Ishikawa (cell line): ENCODE measurements around the gene MINK1.

Source experiments
- CEBPB ChIP-seq: IDR thresholded peaks from 2 replicates; pipeline ENCODE4 v1.6.1; 2012
- CREB1 ChIP-seq: IDR thresholded peaks from 2 replicates; pipeline ENCODE4 v1.6.1; 2012; ENCODE audit warnings: low read depth
- EGR1 ChIP-seq: IDR thresholded peaks from 2 replicates; pipeline ENCODE4 v1.6.1; 2012
- EP300 ChIP-seq: IDR thresholded peaks from 2 replicates; pipeline ENCODE4 v1.6.1; 2012; ENCODE audit warnings: borderline replicate concordance
- FOXM1 ChIP-seq: IDR thresholded peaks from 2 replicates; pipeline ENCODE4 v1.6.1; 2012; ENCODE audit warnings: low read depth, borderline replicate concordance
- NFIC ChIP-seq: IDR thresholded peaks from 2 replicates; pipeline ENCODE4 v1.6.1; 2012
- TAF1 ChIP-seq: IDR thresholded peaks from 2 replicates; pipeline ENCODE4 v1.6.1; 2012; ENCODE audit warnings: low read depth, mild to moderate bottlenecking
- YY1 ChIP-seq: IDR thresholded peaks from 2 replicates; pipeline ENCODE4 v1.6.1; 2012; ENCODE audit warnings: low read depth
- TF ChIP-seq, protein P1 (sequence below): IDR thresholded peaks from 2 replicates; pipeline ENCODE4 v1.6.1; 2012
- TF ChIP-seq, protein P2 (sequence below): IDR thresholded peaks from 2 replicates; pipeline ENCODE4 v1.6.1; 2012; ENCODE audit warnings: low read depth, mild to moderate bottlenecking

DNA sequence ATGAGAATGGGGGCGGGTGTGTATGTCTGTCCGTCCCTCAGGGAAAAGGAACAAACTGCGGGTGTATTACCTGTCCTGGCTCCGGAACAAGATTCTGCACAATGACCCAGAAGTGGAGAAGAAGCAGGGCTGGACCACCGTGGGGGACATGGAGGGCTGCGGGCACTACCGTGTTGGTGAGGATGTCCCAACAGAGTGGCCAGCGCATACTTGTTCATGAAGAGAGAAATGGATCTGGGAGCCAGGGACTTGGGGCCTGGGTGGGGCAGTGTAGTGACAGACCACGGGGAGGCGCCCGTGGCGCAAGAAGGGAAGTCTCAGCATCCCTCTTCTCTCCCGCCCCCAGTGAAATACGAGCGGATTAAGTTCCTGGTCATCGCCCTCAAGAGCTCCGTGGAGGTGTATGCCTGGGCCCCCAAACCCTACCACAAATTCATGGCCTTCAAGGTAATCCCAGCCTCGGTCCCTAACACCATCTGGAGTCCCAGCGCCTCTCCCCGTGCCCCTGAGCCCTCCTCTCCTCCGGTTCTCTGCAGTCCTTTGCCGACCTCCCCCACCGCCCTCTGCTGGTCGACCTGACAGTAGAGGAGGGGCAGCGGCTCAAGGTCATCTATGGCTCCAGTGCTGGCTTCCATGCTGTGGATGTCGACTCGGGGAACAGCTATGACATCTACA lies 62.7 kb downstream of the MINK1 start:
- no peak for TF ChIP-seq CEBPB
- TF ChIP-seq TAF1, result no peak
- TF ChIP-seq YY1, result no peak
- TF ChIP-seq CREB1, result no peak
- TF ChIP-seq, protein P1, sequence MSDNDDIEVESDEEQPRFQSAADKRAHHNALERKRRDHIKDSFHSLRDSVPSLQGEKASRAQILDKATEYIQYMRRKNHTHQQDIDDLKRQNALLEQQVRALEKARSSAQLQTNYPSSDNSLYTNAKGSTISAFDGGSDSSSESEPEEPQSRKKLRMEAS, result no peak
- TF ChIP-seq FOXM1, result no peak
- no peak for TF ChIP-seq EGR1
- TF ChIP-seq EP300, result no peak
- TF ChIP-seq, protein P2, sequence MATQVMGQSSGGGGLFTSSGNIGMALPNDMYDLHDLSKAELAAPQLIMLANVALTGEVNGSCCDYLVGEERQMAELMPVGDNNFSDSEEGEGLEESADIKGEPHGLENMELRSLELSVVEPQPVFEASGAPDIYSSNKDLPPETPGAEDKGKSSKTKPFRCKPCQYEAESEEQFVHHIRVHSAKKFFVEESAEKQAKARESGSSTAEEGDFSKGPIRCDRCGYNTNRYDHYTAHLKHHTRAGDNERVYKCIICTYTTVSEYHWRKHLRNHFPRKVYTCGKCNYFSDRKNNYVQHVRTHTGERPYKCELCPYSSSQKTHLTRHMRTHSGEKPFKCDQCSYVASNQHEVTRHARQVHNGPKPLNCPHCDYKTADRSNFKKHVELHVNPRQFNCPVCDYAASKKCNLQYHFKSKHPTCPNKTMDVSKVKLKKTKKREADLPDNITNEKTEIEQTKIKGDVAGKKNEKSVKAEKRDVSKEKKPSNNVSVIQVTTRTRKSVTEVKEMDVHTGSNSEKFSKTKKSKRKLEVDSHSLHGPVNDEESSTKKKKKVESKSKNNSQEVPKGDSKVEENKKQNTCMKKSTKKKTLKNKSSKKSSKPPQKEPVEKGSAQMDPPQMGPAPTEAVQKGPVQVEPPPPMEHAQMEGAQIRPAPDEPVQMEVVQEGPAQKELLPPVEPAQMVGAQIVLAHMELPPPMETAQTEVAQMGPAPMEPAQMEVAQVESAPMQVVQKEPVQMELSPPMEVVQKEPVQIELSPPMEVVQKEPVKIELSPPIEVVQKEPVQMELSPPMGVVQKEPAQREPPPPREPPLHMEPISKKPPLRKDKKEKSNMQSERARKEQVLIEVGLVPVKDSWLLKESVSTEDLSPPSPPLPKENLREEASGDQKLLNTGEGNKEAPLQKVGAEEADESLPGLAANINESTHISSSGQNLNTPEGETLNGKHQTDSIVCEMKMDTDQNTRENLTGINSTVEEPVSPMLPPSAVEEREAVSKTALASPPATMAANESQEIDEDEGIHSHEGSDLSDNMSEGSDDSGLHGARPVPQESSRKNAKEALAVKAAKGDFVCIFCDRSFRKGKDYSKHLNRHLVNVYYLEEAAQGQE, result no peak
- TF ChIP-seq NFIC, result no peak
